K562 (cell line): ENCODE data around the gene GNPAT. TPM values are rescaled to one million over a fixed set of nuclear protein-coding genes. Genes with fewer than 3 reads are reported as not detected.

Experiments
- MECOM ChIP-seq: fragments of 250-450 bp; sonication (Bioruptor Pico); IDR thresholded peaks from 2 replicates; pipeline ENCODE4 v1.8.0; 2022; ENCODE audit warnings: inconsistent platforms
- MED1 ChIP-seq: sonication (generic); formaldehyde crosslinking; IDR thresholded peaks from 2 replicates; pipeline ENCODE4 v1.8.1; 2023; ENCODE audit warnings: missing genetic modification reagents, borderline replicate concordance
- TSHZ1 ChIP-seq: fragments of 250-450 bp; sonication (Bioruptor Pico); IDR thresholded peaks from 2 replicates; pipeline ENCODE4 v1.4.0; 2020; ENCODE audit warnings: mild to moderate bottlenecking, moderate library complexity
- ZFP91 ChIP-seq: sonication (generic); formaldehyde crosslinking; IDR thresholded peaks from 2 replicates; pipeline ENCODE4 v1.8.0; 2022; ENCODE audit warnings: mild to moderate bottlenecking, missing genetic modification reagents
- polyA plus RNA-seq, 8 experiments: library from polyadenylated mRNA; depleted of rRNA in 4 of 8; stranded (reverse) in 5 of 8; unstranded in 3 of 8; fragments of >200 nt; fragmentation: Nextera tagmentation in 2 of 8; fragmentation: Illumina TruSeq in 1 of 8; extraction: Ambion mirVana in 2 of 8; extraction: Trizol in 1 of 8; gene quantifications; 2 replicates each; pipeline versions ENCODE4 v1.2.1 to v1.2.3, GENCODE V29; 2011 to 2014; ENCODE audit warnings: inconsistent platforms in 1 of 8, missing spikeins in 1 of 8
- total RNA-seq, 7 experiments: library from RNA; depleted of rRNA in 6 of 7; stranded (reverse); fragments of >200 nt in 6 of 7; fragmentation: Illumina TruSeq in 2 of 7; extraction: Trizol in 2 of 7; gene quantifications; 2 replicates each; pipeline versions ENCODE4 v1.2.1 to v1.2.3, GENCODE V29; 2011 to 2021; ENCODE audit warnings: low replicate concordance in 1 of 7

Gene GNPAT
- total and polyA plus RNA-seq, 9 of the 15 experiments (the other 6 are each of a cell fraction or from before 2014, with no cell fraction given), result 32.1 to 68.8 (median 50.7) TPM

DNA sequence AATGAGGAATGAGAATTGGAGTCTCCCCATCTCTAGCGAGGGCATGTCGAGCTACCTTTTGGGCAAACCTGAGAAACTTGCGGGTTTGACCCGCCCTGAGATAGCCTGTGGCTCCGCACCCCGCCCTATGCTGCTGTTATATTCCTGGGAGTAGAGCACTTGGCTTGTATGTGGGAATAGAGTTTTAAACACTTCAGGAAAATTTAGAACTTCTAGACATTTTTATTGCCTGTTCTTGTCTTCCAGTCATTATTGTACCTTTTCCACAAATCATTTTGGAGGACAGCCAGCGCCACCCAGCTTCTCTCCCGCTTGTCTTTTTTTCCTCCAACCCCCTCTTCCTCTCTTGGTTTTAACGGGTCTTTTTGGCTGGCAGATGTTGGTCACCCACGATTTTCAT, 738 bp downstream of the GNPAT start (continued):
- TF ChIP-seq TSHZ1 (no peak), ZFP91 (no peak), MECOM (CRISPR knock-in tag) (no peak), MED1 (CRISPR knock-in tag) (no peak)
